ENCODE results near the gene CADPS2. TPM values are rescaled to one million over a fixed set of nuclear protein-coding genes. Genes with fewer than 3 reads are reported as not detected.

The CADPS2 gene
- total and polyA plus RNA-seq, 7 experiments from 2014 or later = not detected

DNA sequence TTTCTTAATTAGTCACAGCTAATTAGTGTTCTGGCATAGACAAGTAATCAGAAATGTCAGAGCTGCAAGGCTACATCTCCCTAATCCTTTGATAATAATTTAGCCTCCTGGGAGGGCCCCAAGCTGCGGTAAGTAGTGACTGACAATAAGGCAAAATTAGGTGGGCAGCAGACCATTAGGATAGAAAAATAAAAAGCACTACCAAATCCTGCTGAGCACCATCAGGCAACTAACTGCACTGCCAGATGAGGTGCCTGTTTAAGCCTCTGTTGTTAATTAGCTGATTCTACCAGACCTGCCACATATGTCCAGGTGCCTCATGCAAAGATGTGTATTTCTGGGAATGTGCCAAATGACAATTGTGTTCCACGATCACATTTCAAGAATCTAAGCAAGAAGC, 549.2 kb downstream of the CADPS2 start:
- Mint-ChIP-seq H3K4me3 (no peak overlapping the region), H3K36me3 (no peaks in the 10 kb centered on the region), H3K27me3 (no peaks in the 10 kb centered on the region), H3K9me3 (peaks cover 0 to 4% (median 0%) of the 10 kb centered on the region in 11 donors), H3K27ac (no peak overlapping the region), H3K4me1 (no peaks in the 10 kb centered on the region)
- Histone ChIP-seq H3K4me1 (ENCODE audit: control insufficient read depth in 2 of 2, insufficient read depth in 2 of 2, low read length in 2 of 2) (no peaks in the 10 kb centered on the region), H3K27me3 (ENCODE audit: control insufficient read depth in 2 of 2, insufficient read depth in 2 of 2, low read length in 2 of 2) (no peaks in the 10 kb centered on the region), H3K27ac (ENCODE audit: low read depth, low read length) (no peak overlapping the region), H3K36me3 (ENCODE audit: control insufficient read depth in 2 of 3, insufficient read depth in 3 of 3, low read length in 3 of 3) (no peaks in the 10 kb centered on the region), H3K4me3 (ENCODE audit: low read length) (no peak overlapping the region), H3K9me3 (ENCODE audit: control insufficient read depth in 2 of 3, low read length in 3 of 3) (no peaks in the 10 kb centered on the region)
- ATAC-seq (no peak), DNase-seq (no peak)
- CTCF ChIA-PET = no interaction called here
- POLR2A ChIA-PET = no interaction called here
- intact Hi-C loops (cut with micrococcal nuclease) = no loop called here

DNA sequence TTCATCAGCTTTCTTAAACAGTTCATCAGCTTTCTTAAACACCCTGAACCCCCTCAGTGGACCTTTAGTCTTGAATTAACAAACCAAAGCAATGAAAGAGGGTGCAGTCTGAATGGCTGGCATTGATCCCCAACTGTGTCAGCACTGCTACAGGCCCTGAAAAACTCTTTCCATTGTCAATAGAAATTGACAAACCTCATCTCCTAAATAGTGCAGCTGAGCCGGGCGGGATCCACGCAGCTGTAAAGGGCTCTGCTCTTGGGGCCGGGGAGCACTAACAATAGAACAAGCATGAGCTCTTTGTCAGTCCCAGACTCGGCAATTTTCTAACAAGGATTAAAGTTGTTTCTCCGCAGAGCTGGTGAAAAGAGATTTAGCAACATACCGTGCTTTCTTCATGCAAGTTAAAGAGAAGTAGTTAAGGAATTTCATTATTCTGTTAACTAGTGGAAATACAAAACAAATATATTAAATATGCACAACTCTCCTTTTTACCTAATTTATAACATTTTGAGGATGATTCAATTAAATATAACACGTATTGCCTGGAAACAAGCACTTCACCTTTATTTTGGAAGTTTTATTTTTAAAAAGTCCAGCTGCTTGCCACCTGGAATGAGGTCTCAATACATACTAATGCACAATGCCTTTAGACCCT, 557.0 kb downstream of the CADPS2 start:
- Mint-ChIP-seq H3K27me3 (peaks cover 0 to 3% (median 0%) of the 10 kb centered on the region in 5 donors), H3K9me3 (peaks cover 0 to 6% (median 0%) of the 10 kb centered on the region in 11 donors), H3K27ac (no peak overlapping the region), H3K36me3 (no peaks in the 10 kb centered on the region), H3K4me1 (no peaks in the 10 kb centered on the region), H3K4me3 (no peak overlapping the region)
- no peak overlapping the region for H3K27ac ChIP-seq (ENCODE audit: low read depth, low read length)
- CTCF ChIA-PET = no interaction called here
- ATAC-seq = no peak
- H3K36me3 ChIP-seq (ENCODE audit: control insufficient read depth in 2 of 3, insufficient read depth in 3 of 3, low read length in 3 of 3) = no peaks in the 10 kb centered on the region
- POLR2A ChIA-PET = no interaction called here
- no peak overlapping the region for H3K4me3 ChIP-seq (ENCODE audit: low read length)
- H3K4me1 ChIP-seq (ENCODE audit: control insufficient read depth in 2 of 2, insufficient read depth in 2 of 2, low read length in 2 of 2) = no peaks in the 10 kb centered on the region
- no peaks in the 10 kb centered on the region for H3K9me3 ChIP-seq (ENCODE audit: control insufficient read depth in 2 of 3, low read length in 3 of 3)
- no peak for DNase-seq
- no peaks in the 10 kb centered on the region for H3K27me3 ChIP-seq (ENCODE audit: control insufficient read depth in 2 of 2, insufficient read depth in 2 of 2, low read length in 2 of 2)
- intact Hi-C loops (cut with micrococcal nuclease) = no loop called here

- no peaks in the 10 kb centered on the region for H3K4me1 ChIP-seq (ENCODE audit: control insufficient read depth in 2 of 2, insufficient read depth in 2 of 2, low read length in 2 of 2)
- intact Hi-C loops (cut with micrococcal nuclease) = no loop called here
- H3K27ac ChIP-seq (ENCODE audit: low read depth, low read length) = no peak overlapping the region
- no peak overlapping the region for H3K4me3 Mint-ChIP-seq
- H3K4me1 Mint-ChIP-seq = no peaks in the 10 kb centered on the region
- CTCF ChIA-PET = interaction anchor here (0.8 kb wide), 1 partner anchor 235 kb away, joined by 7 read pairs; no protein-coding TSS in a partner anchor
- H3K9me3 ChIP-seq (ENCODE audit: control insufficient read depth in 2 of 3, low read length in 3 of 3) = no peaks in the 10 kb centered on the region
- H3K36me3 Mint-ChIP-seq = no peaks in the 10 kb centered on the region
- POLR2A ChIA-PET = no interaction called here
- no peak overlapping the region for H3K4me3 ChIP-seq (ENCODE audit: low read length)
- ATAC-seq (no peak), DNase-seq (no peak)
- H3K36me3 ChIP-seq (ENCODE audit: control insufficient read depth in 2 of 3, insufficient read depth in 3 of 3, low read length in 3 of 3) = no peaks in the 10 kb centered on the region
- H3K27ac Mint-ChIP-seq = no peak overlapping the region
- peaks cover 0 to 3% (median 0%) of the 10 kb centered on the region in 5 donors for H3K27me3 Mint-ChIP-seq
- no peaks in the 10 kb centered on the region for H3K27me3 ChIP-seq (ENCODE audit: control insufficient read depth in 2 of 2, insufficient read depth in 2 of 2, low read length in 2 of 2)
- peaks cover 0 to 2% (median 0%) of the 10 kb centered on the region in 11 donors for H3K9me3 Mint-ChIP-seq
Measured at GRCh38 chr7:122327969-122328368, 558.3 kb downstream of the CADPS2 start.

GRCh38 chr7:122316467-122317388, 569.5 kb downstream of the CADPS2 start:
- Mint-ChIP-seq H3K27me3 (peaks cover 60 to 67% (median 63%) of the 10 kb centered on the region in 5 donors), H3K4me3 (no peak overlapping the region), H3K9me3 (peaks cover 0 to 13% (median 6%) of the 10 kb centered on the region in 11 donors), H3K4me1 (no peaks in the 10 kb centered on the region), H3K36me3 (peaks cover 0 to 14% (median 0%) of the 10 kb centered on the region in 5 donors), H3K27ac (no peak overlapping the region)
- Histone ChIP-seq H3K9me3 (ENCODE audit: control insufficient read depth in 2 of 3, low read length in 3 of 3) (no peaks in the 10 kb centered on the region), H3K27me3 (ENCODE audit: control insufficient read depth in 2 of 2, insufficient read depth in 2 of 2, low read length in 2 of 2) (no peaks in the 10 kb centered on the region), H3K27ac (ENCODE audit: low read depth, low read length) (no peak overlapping the region), H3K36me3 (ENCODE audit: control insufficient read depth in 2 of 3, insufficient read depth in 3 of 3, low read length in 3 of 3) (no peaks in the 10 kb centered on the region), H3K4me1 (ENCODE audit: control insufficient read depth in 2 of 2, insufficient read depth in 2 of 2, low read length in 2 of 2) (no peaks in the 10 kb centered on the region), H3K4me3 (ENCODE audit: low read length) (no peak overlapping the region)
- ChIA-PET POLR2A (no interaction called here), CTCF (no interaction called here)
- DNase-seq (no peak), ATAC-seq (no peak)
- intact Hi-C loops (cut with micrococcal nuclease) = loop anchor here in 1 of 2 donors (2.0 kb wide), 1 partner anchor 16 kb away; no protein-coding TSS in a partner anchor

DNA sequence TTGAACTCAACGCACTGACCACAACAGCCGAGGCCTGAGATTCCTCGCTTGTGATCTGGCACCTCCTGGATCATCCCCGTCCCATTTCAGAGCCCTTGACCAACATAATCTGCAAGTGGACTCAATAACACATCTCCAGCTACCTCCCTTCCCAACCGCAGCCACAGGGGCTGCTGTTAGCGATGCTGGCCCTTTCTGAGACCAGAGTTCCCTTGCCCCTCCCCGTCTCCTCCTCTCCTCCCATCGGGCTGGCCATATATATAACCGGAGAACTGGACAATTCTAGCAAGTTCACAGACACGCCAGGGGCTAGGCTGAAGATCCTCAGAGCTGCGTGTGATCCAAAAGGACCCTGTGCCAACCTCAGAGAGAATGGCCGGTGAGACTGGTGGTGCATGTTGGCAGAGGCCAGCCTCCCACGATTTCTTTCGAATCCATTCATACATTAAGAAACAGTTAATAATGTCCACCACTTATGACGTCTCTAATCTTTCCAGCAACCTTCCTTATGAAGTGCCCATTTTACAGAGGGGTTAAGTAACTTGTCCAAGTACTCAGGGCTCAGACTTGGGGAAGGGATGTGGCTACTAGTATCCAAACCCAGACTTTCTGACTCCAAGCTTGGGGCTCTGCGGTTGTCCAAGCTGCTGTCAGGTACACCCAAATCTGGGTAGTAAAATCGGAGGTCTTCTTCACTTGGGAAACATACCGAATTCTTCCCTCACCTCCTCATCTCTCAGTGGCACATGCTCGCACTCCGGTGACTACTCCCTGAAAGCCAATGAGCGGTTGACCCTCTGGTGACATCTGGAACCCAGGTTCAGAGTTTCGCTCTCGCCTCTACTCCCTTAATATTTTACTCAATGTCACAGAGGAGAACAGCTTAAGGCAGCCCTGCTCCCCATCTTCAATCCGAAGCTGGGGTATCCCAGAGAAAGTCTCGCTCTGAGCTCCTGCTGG, 570.5 kb downstream of the CADPS2 start:
- intact Hi-C loops (cut with micrococcal nuclease) = loop anchor here in 1 of 2 donors (2.0 kb wide), 1 partner anchor 15 kb away; no protein-coding TSS in a partner anchor
- Histone ChIP-seq H3K4me3 (ENCODE audit: low read length) (no peak overlapping the region), H3K36me3 (ENCODE audit: control insufficient read depth in 2 of 3, insufficient read depth in 3 of 3, low read length in 3 of 3) (no peaks in the 10 kb centered on the region), H3K27ac (ENCODE audit: low read depth, low read length) (no peak overlapping the region), H3K27me3 (ENCODE audit: control insufficient read depth in 2 of 2, insufficient read depth in 2 of 2, low read length in 2 of 2) (no peaks in the 10 kb centered on the region), H3K9me3 (ENCODE audit: control insufficient read depth in 2 of 3, low read length in 3 of 3) (no peaks in the 10 kb centered on the region), H3K4me1 (ENCODE audit: control insufficient read depth in 2 of 2, insufficient read depth in 2 of 2, low read length in 2 of 2) (no peaks in the 10 kb centered on the region)
- Mint-ChIP-seq H3K4me1 (peaks cover 0 to 8% (median 5%) of the 10 kb centered on the region in 7 donors), H3K36me3 (peaks cover 0 to 14% (median 0%) of the 10 kb centered on the region in 5 donors), H3K27me3 (peaks cover 68 to 75% (median 73%) of the 10 kb centered on the region in 5 donors), H3K9me3 (peaks cover 0 to 13% (median 6%) of the 10 kb centered on the region in 11 donors), H3K27ac (no peak overlapping the region), H3K4me3 (no peak overlapping the region)
- no peak for DNase-seq
- CTCF ChIA-PET = no interaction called here
- no peak for ATAC-seq
- POLR2A ChIA-PET = no interaction called here

GRCh38 chr7:122314284-122314683, 572.0 kb downstream of the CADPS2 start:
- intact Hi-C loops (cut with micrococcal nuclease) = no loop called here
- ChIA-PET POLR2A (no interaction called here), CTCF (no interaction called here)
- peaks cover 71 to 83% (median 78%) of the 10 kb centered on the region in 5 donors for H3K27me3 Mint-ChIP-seq
- H3K4me3 Mint-ChIP-seq = no peak overlapping the region
- H3K4me1 Mint-ChIP-seq = peaks cover 0 to 16% (median 5%) of the 10 kb centered on the region in 7 donors
- Histone ChIP-seq H3K4me3 (ENCODE audit: low read length) (no peak overlapping the region), H3K27ac (ENCODE audit: low read depth, low read length) (no peak overlapping the region), H3K36me3 (ENCODE audit: control insufficient read depth in 2 of 3, insufficient read depth in 3 of 3, low read length in 3 of 3) (no peaks in the 10 kb centered on the region), H3K4me1 (ENCODE audit: control insufficient read depth in 2 of 2, insufficient read depth in 2 of 2, low read length in 2 of 2) (no peaks in the 10 kb centered on the region), H3K9me3 (ENCODE audit: control insufficient read depth in 2 of 3, low read length in 3 of 3) (no peaks in the 10 kb centered on the region), H3K27me3 (ENCODE audit: control insufficient read depth in 2 of 2, insufficient read depth in 2 of 2, low read length in 2 of 2) (no peaks in the 10 kb centered on the region)
- peaks cover 0 to 15% (median 6%) of the 10 kb centered on the region in 11 donors for H3K9me3 Mint-ChIP-seq
- ATAC-seq (no peak), DNase-seq (no peak)
- peaks cover 0 to 14% (median 0%) of the 10 kb centered on the region in 5 donors for H3K36me3 Mint-ChIP-seq
- H3K27ac Mint-ChIP-seq = no peak overlapping the region
